ENCODE measurements around the gene NIN.

DNA sequence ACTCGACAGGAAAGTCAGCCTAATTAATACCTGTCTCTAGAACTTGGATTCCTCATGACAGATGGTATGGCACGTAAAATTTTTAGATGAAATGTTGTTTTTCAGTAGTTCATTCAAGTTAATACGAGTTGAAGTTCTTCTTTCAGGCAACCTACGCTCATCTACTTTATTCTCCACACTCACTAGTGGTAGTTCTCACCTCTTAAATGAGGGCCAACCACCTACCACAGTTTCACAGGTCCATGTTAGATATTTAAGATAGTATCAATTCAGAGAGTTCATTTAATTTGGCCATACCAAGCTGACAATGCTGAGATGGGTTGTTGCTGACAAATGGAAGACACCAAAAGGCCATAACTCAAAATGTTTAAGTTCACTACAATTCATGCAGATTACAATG, 50.6 kb downstream of the NIN start:
- TF ChIP-seq, protein P1, sequence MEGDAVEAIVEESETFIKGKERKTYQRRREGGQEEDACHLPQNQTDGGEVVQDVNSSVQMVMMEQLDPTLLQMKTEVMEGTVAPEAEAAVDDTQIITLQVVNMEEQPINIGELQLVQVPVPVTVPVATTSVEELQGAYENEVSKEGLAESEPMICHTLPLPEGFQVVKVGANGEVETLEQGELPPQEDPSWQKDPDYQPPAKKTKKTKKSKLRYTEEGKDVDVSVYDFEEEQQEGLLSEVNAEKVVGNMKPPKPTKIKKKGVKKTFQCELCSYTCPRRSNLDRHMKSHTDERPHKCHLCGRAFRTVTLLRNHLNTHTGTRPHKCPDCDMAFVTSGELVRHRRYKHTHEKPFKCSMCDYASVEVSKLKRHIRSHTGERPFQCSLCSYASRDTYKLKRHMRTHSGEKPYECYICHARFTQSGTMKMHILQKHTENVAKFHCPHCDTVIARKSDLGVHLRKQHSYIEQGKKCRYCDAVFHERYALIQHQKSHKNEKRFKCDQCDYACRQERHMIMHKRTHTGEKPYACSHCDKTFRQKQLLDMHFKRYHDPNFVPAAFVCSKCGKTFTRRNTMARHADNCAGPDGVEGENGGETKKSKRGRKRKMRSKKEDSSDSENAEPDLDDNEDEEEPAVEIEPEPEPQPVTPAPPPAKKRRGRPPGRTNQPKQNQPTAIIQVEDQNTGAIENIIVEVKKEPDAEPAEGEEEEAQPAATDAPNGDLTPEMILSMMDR (IDR thresholded peaks at IDR 0.05; ENCODE audit: low read depth, low read length, missing input control), result no peak
- TF ChIP-seq NR2F2 (IDR thresholded peaks at IDR 0.05) (no peak), REST (IDR thresholded peaks at IDR 0.05) (no peak), GABPA (IDR thresholded peaks at IDR 0.05 in 1 of 2, conservative IDR thresholded peaks at IDR 0.05 in 1 of 2) (no peak), YY1 (IDR thresholded peaks at IDR 0.05) (no peak), FOXA1 (IDR thresholded peaks at IDR 0.05) (no peak), TAF1 (conservative IDR thresholded peaks at IDR 0.05) (no peak), JUND (IDR thresholded peaks at IDR 0.05) (no peak), ATF3 (IDR thresholded peaks at IDR 0.05) (no peak), RAD21 (IDR thresholded peaks at IDR 0.05) (no peak), SP1 (IDR thresholded peaks at IDR 0.05) (no peak), HNF4G (IDR thresholded peaks at IDR 0.05) (no peak)
- TF ChIP-seq, protein P2, sequence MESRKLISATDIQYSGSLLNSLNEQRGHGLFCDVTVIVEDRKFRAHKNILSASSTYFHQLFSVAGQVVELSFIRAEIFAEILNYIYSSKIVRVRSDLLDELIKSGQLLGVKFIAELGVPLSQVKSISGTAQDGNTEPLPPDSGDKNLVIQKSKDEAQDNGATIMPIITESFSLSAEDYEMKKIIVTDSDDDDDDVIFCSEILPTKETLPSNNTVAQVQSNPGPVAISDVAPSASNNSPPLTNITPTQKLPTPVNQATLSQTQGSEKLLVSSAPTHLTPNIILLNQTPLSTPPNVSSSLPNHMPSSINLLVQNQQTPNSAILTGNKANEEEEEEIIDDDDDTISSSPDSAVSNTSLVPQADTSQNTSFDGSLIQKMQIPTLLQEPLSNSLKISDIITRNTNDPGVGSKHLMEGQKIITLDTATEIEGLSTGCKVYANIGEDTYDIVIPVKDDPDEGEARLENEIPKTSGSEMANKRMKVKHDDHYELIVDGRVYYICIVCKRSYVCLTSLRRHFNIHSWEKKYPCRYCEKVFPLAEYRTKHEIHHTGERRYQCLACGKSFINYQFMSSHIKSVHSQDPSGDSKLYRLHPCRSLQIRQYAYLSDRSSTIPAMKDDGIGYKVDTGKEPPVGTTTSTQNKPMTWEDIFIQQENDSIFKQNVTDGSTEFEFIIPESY (IDR thresholded peaks at IDR 0.05), result no peak

Data from liver (tissue), 3 donors.